GM19239 (cell line): ENCODE results near the gene OR52N2.
A peak's percentile ranks its signal among the peaks of the same experiment; 100 is the strongest.

ENCODE experiments used
- DNase-seq: peaks from one replicate; pipeline ENCODE4 v3.0.0; 2011; ENCODE audit warnings: low spot score; ENCODE audit not compliant: insufficient read length
- FAIRE-seq: peaks from 2 replicates; lab custom pipeline; 2011; peaks lifted over from hg19 to GRCh38; lab: Jason Lieb, UNC

The OR52N2 gene

DNA sequence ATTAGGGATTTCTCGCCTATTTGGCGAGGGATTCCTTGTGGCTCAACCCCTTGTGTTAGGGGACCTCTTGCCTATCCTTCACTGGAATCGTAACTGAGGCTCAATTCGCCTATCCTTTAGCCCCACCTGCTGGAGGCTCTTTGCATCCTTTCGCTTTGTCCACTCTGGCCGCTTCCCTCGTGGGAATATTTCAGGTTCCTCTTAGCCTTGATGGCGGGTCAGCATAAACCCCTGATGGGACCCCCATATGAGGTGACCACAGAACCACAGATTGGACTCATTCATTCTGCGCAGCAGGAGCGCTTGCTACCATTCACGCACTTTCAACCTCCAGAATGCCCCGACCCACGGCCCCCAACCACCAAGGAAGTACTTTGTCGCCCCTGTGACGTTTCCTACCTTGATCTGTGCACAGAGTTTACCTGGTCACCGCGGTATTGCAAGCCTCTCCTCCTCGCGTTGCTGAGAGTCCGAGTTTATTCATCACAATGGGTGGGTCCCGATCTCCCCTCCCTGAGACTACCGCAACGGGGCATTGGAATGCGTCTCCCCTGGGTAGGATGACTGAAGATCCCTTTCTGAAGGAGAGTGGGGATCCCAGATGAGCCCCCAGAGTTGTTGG is at the start of gene OR52N2:
OR52N2 (plus strand) TSS at position 425 of the 622 bp plus-strand sequence. CDS start 11,412 bp downstream, outside the sequence.
- peak; percentile 97 for FAIRE-seq
- no peak for DNase-seq

DNA sequence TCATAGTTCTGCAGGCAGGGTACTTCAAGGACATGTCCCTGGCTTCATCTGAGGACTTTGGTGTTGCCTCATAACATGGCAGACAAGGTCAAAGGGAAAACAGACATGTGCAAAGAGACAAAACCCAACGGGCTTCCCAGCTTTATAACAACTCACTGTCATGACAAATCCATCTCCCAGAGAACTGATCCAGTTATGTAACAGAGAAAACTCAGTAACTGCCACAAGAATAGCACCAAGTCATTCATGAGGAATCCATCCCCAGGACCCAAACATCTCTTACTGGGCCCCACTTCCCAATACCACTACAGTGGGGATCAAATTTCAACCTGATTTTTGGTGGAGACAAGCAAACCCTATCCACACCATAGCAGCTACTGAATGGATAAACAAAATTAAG is 41.7 kb upstream of the OR52N2 start:
- DNase-seq (no peak), FAIRE-seq (no peak)

DNA sequence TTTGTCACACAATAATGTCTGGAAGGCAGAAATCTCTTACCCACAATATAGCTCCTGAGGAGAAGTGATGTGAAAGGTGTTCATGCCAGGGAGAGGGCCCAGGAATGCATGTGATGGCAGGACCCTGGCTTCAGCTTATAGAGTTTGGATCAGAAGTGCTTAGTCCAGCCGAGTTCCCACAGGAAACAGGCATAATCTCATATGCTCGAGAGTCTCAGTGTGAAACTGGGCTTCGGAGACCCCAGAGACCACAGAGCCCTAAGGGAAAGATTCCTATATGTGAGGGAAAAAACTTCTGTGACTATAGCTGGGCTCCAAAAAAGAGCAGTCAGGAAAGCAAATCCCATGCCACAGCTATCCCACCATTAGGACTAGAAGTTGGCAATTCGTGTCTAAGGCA is 25.5 kb upstream of the OR52N2 start, which contains the start of gene OR52N5:
OR52N5 (minus strand) TSS at position 101 of the 400 bp plus-strand sequence. CDS start 4,721 bp downstream, outside the sequence.
- DNase-seq (no peak), FAIRE-seq (no peak)

DNA sequence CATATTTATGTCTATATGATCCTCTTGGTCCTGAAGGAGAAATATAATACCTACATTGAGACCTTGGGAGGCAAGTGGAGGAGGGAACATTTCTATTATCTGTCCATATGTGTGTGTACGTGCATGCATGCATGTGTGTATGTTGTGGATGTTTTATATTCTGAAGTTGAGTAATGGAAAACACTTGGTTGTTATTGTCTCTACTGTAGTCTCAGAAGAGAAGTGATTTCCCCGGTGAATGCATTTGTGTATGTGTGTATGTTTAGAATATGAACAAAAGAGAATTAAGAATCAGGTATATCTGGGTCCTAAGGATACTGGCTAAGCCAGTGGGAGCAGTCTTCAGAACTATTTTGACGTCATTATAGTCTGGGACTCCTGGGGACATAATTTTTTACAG is 17.6 kb upstream of the OR52N2 start, which contains the start of gene OR52N1:
OR52N1 (minus strand) TSS at position 101 of the 400 bp plus-strand sequence. CDS start 2,449 bp downstream, outside the sequence.
- no peak for FAIRE-seq

DNA sequence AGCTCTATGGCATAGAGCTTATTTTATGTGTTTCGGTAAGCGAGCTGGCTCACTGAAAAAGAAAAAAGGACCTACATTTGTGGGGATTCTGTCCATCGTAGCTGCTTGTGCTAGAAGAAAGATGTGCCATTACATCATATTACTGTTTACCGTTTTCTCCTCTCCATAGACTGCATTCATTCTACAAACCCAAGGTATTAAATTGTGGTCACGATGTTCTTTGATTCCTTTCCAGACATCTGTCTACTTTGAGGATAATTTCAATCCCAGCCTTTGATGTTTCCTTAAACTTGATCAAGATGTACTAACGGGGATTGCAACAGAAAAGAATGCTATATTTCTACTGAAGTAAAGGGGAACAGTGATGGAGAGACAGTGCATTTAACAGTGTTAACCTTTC is 12.2 kb upstream of the OR52N2 start:
- DNase-seq (no peak), FAIRE-seq (no peak)

More for the DNA sequence above, 17.6 kb upstream of the OR52N2 start, which contains the start of gene OR52N1:
- no peak for DNase-seq

DNA sequence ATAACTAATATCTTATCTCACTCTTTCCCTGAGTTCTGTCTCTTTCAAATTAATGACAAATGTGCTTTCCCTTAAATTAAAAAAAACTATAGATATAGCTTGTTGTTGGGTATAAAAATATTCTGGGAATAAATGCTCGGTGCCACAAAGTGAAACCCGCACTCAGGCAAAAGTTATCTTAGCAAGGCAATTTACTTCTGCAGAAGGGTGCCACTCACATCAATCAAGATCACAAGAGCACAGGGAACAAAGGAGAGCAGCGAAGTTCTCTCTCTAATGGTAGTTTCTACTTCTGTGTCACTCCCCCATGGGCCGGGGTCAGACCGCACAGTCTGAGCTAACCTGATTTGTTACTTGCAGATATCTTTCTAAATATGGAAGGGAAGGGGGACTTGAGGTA is 4.7 kb upstream of the OR52N2 start:
- no peak for DNase-seq
- no peak for FAIRE-seq

DNA sequence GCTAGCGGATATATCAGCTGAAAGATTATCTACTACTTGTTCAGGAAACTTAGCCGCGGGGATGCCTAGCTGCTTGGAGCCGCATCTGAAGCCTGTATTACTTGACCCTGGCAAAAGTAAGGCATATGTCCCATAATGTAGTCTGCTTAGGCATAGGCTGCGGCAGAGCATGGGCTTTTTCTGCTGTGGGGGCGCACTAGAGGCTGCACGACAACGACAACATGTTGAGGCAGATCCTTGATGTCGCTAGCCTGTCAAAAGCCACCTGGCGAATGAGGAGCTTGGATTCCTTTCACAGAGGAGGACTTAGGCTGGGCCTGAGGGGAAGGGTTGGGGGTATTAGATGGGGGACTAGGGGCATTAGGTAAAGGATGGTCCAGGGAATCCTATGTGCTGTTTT is 1.1 kb upstream of the OR52N2 start:
- FAIRE-seq, result no peak
- no peak for DNase-seq

DNA sequence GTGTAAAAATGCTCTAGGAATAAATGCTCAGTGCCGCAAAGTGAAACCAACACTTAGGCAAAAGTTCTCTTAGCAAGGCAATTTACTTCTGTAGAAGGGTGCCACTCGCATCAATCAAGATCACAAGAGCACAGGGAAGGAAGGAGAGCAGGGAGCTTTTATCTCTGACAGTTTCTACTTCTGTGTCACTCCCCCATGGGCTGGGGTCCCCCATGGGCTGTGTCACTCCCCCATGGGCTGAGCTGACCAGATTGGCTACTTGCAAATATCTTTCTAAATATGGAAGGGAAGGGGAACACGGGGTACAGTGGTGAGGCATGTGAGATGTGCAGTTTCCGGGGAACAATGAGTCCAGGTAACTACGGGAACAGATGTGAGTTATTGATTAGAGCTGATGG is 397 bp downstream of the OR52N2 start:
- no peak for FAIRE-seq

DNA sequence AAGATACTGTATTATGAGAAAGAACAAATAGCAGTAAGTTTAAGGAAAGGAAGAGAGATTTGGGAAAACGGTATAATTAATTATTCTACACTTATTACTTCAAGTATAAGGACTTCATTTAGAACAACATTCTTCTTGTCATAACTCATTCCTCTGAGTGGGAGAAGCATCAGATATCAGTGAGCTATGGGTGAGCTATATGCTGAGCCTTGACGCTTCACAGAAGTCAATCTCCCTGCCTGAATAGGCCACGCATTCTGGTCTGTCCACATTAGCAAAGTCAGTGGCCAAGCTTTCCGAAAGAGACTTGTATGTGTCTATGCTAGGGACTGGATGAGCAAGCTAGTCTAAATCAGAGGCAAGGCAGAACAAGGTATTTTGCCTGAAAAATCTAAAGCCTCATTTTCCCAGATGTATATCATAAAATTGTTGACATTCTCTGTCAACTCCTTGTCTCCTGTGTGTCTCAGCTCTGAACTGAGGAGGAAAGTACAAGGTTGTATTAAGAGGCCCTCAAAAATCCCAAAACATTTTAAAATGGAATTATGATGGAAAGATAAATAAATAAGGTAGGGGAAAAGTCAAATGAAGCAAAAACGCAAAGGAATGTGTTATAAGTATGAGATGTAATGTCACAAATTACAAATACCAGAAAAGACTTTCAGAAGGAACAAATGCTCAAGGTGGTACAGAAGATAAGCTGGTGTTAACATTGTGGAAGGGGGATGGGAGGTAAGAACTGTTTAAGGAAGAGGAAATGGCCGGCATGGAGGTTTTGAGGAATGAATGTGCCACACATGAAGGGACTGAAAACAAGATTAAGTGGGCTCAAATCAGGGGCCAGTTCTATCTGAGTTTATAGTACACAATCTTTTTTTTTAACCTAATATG is 1.4 kb downstream of the OR52N2 start:
- DNase-seq, result no peak
- FAIRE-seq, result no peak

More for the DNA sequence above, 397 bp downstream of the OR52N2 start:
- DNase-seq, result no peak

DNA sequence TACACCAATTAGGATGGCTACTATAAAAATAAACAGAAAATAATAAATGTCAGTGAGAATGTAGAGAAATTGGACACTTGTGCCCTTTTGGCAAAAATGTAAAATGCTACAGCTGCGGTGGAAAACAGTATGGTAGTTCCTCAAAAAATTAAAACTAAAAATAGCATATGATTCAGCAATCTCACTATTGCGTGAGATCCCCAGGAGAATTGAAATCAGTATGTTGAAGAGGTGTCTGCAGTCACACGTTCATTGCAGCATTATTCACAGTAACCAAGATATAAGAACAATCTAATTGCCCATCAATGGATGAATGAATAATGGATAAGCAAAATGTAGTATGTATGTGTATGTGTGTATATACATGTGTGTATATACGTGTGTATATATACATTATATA is 6.8 kb downstream of the OR52N2 start:
- DNase-seq (no peak), FAIRE-seq (peak; percentile 33)

DNA sequence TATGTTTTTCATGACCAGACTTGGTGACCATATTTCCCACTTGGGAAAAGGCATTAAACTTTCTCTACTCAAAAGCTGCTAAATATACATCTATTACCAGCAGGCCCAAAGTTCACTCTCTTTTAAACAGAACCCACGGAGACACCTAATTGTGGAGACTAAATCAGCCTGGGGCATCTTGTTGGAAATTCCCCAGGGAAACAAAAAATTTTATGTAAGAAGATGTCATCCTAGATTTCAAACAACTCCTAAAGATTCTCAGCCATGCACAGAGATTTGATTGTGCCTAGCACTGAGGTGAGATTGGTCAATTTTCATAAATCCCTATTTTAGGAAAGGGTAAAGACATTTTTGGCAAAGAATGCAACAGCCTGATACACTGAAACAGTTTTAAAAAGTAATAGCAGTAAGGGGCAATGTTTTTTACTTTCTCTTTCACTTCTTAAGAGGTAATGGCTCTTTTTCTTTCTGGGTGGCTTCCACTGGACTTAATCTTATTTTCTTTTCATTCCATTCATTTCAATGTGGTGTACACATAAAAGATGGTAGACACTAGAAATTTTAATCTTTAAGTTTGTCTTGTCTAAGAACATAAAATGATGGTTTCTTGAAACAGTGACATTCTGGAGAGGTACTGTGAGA is 9.6 kb downstream of the OR52N2 start:
- DNase-seq, result no peak
- peak; percentile 63 for FAIRE-seq

DNA sequence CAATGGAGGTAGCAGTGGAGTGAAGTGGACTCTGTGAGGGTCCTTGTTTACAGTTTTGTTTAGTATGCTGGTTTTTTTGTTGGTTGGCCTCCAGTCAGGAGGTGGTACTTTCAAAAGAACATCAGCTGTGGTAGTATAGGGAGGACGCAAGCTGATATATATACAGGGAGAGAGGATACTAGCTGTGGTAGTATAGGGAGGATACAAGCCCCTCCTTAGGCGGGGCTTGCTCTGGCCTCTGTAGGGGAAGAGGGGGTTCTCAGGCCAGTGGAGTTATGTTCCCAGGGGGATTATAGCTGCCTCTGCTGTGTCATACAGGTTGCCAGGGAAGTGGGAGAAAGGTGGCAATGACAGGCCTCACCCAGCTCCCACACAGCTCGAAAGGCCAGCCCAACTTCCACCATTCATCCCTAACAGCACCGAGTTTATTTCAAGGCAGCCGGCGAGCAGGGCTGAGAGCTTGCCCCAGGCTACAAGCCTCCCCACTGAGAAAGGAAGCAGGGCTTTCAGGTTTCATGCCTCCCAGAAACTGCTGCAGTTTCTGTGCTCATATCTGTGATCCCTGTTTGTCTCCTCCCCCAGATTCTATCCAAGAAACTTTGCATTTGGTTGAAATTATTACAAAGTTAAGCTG is 22.6 kb downstream of the OR52N2 start:
- no peak for FAIRE-seq
- no peak for DNase-seq

DNA sequence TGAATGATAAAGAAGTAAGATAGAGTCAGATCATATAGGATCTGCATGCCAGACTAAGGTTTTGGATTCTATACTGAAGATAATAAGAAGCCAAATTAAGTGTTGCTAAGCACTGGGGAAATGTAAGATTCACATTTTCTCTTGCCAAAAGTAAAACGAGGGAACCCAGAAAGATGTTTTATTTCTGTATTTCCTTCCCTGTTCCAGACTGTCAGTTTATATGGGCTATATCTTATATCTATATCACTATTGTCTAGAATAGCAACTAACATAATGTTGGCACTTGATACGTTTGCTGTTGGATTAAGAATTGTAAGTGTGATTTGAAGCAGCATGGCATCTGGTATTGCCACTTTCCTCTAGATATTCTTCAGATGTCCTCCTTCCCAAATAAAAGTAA is 24.7 kb downstream of the OR52N2 start:
- FAIRE-seq (no peak), DNase-seq (no peak)

DNA sequence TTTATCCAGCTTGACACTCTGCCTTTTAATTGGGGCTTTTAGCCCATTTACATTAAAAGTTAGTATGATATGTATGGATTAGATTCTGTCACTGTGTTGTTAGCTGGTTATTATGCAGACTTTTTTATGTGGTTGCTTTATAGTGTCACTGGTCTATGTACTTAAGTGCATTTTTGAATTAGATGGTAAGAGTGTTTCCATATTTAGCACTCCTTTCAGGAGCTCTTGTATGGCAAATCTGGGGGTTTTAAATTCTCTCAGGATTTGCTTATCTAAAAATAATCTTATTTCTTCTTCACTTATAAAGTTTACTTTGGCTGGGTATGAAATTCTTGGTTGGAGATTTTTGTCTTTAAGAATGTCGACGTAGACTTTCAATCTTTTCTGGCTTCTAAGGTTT is 29.0 kb downstream of the OR52N2 start:
- DNase-seq, result no peak
- no peak for FAIRE-seq

DNA sequence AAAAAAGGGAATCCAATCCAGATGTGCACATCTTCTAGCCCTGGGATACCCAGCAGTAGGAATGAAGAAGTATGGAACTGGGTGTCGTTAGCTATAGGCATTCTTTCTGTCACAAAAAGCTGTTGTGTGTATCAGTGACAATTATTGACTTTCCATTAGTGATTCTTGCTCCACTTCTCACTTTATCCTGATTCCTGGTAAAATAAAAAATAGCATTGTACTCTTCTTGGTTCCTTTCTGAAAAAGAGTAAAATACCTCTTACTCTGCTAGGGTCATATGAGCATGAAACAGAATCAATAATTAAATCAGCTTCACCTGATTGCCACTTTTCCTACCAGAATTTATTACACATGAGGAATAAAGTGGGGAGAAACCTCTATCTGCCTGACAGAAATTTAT is 33.1 kb downstream of the OR52N2 start, which contains the start of gene OR52E6:
OR52E6 (minus strand) TSS at position 101 of the 400 bp plus-strand sequence; CDS start at position 101, 0 bp downstream.
- FAIRE-seq (no peak), DNase-seq (no peak)

DNA sequence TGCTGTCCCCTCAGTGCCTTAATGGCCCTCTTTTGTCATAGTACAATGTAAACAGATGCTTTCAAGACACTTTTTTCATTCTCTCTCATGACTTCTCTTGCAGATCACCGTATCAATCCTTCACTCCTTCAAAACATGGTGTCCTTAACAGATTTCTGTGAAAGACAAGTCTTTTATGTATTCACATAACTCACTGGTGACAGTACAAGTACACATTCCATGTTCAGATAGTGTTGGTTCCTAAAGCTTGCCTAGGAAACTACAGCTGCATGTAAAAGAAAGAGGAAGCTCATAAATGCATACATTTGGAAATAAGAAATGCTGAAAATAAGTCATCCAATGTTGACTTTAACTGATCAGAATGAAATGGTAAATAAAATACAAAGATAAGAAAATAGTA is 38.0 kb downstream of the OR52N2 start:
- DNase-seq (no peak), FAIRE-seq (no peak)

DNA sequence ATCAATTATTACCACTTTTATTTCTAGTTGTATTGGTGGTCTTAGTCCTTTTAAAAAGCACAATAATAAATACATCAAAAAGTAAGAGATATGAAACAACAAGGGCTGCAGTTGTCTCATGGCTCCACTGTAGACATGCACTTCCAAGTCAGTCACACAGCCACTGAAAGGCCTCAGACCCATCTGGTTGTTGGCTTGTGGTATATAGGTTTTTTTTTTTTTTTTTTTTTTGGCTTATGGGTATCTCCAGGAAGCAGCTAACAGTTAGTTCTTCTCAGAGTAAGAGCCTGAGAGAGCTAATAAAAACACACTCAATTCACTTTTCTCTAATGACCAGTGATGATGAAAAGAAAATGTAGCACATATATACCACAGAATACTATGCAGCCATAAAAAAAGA is 39.0 kb downstream of the OR52N2 start:
- DNase-seq (no peak), FAIRE-seq (no peak)

DNA sequence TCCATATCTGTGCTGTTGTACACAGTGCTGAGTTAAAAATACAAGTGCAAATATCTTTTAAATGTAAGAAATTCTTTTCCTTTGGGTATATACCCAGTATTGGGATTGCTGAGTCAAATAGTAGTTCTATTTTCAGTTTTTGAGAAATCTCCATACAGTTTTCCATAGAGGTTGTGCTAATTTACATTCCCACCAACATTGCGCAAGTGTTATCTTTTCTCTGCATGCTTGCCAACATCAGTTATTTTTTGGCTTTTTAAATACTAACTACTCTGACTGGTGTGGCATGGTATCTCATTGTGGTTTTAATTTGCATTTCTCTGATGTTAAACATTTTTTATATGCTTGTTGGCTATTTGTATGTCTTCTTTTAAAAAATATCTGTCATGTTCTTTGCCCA is 42.3 kb downstream of the OR52N2 start:
- FAIRE-seq (no peak), DNase-seq (no peak)

DNA sequence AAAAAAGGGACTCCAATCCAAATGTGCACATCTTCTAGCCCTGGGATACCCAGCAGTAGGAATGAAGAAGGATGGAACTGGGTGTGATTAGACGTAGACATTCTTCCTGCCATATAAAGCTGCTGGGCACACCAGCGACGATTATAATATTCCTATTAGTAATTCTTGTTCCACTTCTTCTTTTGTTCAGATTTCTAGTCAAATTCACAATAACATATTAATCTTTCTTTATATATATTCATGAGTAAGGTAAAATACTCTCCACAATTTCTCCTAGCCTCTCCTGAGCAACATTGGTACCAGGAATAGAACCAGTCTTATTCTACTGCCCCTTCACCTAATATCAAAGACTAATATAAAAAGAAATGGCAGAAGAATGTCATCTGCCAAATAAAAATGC is 48.9 kb downstream of the OR52N2 start, which contains the start of gene OR52E8:
OR52E8 (minus strand) TSS at position 101 of the 400 bp plus-strand sequence; CDS start at position 101, 0 bp downstream.
- DNase-seq, result no peak
- no peak for FAIRE-seq

DNA sequence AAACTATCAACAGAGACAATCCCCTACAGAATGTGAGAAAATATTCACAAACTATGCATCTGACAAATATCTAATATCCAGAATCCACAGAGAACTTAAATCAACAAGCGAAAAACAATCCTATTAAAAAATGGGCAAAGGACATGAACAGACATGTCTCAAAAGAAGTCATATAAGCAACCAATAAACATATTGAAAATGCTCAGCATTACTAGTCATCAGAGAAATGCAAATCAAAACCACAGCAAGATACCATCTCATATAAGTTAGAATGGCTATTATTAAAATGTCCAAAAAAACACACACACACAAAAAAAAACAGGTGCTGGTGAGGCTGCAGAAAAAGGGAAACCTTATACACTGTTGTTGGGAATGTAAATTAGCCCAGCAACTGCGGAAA is 57.1 kb downstream of the OR52N2 start:
- no peak for FAIRE-seq

More for the DNA sequence above, 57.1 kb downstream of the OR52N2 start:
- DNase-seq, result no peak
